Measurements from ENCODE around the gene BTBD3.
A peak's percentile ranks its signal among the peaks of the same experiment; 100 is the strongest.

The BTBD3 gene

DNA sequence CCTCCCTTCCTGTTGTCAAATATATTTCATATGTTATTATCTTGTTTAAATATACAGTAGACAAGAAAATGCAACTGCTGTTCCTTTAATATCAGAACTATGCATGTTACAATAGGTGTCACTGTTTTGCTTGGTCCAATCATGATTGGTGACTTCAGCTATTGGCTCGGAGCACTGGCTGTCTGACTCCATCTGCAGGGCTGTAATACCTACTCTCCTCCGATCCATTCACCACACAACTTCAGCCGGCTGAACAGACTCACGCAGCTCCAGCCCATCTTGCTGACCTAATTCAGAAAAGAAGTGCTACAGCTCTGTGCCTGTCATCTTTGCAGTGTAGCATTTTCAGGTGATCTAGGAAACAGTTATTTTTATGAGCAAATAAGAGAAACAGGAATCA is at the start of gene BTBD3:
Gene BTBD3, plus strand, starts transcription at position 231 of the 400 bp plus-strand sequence. CDS start 383 bp downstream, outside the sequence.
- DNase-seq, result no peak

GRCh38 chr20:11869641-11870040 is 48.1 kb upstream of the BTBD3 start:
- no peak for DNase-seq

DNA sequence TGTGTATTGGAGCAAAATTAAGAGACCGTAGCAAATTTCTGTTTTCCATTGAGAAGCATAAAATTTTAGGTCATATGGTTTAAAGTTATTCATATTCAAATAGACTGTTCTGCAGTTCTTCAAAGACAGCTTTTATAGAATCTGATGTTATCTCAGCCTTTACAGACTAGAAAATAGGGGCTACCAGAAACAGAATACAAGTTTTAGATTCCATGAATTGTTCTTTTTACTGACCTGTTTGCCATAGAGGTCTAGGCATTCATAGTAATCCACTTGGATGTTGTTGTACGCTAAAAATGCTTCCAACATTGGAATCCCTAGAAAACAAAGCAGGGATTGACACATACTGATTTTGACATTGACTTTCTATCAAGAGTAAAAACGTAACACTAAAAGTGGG is 47.3 kb upstream of the BTBD3 start:
- no peak for DNase-seq

GRCh38 chr20:11876555-11876954 is 41.1 kb upstream of the BTBD3 start:
- no peak for DNase-seq

GRCh38 chr20:11880680-11881079 is 37.0 kb upstream of the BTBD3 start:
- no peak for DNase-seq

GRCh38 chr20:11881449-11881848 is 36.2 kb upstream of the BTBD3 start:
- no peak for DNase-seq

DNA sequence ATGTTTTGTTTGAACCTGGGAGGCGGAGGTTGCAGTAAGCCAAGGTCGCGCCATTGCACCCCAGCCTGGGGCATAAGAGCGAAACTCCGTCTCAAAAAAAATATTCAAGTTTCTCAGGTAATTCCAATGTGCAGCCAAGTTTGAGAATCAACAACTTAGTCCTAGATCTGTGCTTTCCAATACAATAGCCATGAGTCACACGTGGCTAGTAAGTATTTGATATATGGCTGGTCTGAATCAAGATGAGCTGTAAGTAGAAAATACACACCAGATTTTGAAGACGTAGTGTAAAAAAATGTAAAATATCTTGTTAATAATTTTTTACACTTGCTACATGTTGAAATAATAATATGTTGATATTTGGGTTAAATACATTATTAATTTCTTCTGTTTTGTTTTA is 35.0 kb upstream of the BTBD3 start:
- no peak for DNase-seq

DNA sequence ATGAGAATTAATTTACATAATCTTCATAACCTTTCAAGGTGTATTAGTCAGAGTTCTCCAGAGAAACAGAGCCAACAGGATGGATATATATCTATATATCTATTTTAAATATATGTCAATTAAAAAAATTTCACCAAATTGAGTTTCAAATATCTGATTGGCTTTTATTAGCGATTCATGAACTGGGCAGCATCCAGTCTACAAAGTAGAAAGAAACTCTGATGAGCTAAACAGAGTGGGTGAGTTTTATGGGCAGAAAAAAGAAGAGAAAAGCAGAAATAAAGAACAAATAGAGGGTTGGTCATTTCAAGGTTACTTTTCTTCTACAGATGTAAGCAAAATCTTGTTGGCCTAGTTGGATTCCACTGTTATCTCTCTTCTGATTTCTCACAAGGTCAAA is 29.0 kb upstream of the BTBD3 start:
- DNase-seq, result no peak

DNA sequence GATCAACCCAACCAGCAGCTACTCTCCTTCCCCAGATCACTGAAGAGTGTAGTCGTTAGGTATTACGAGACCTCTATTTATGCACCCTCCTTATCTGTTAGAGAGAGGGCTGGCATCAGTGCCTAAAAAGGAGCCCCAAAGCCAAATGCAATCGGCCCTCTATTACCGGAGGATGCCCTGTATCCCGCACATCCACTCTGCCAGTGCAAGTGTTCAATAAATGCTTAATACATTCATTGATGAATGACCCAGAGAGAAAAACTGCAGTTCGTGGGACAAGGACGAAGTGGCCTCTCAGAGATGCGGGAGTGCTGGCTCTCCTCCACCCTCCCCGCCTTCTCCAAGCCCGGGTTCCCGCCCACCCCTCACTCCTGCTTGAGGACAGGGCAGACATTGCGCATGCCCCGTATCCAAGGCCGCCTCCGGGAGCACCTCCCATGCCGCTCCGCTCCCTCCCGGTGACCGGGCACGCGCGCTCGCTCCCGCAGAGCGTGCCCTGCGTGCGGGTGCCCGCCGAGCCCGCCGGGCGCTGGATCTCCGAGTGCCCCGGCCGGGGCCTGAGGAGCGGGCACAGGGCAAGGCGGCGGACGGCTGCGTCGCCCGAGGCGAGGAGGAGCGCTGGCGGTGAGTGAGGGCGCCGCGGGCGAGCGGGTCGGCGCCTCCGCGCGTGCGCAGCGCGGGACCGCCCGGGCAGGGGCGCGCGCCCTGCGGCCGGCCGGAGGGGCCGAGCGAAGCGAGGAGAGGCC is 27.2 kb upstream of the BTBD3 start:
- peak; percentile 64 for DNase-seq

- peak; percentile 37 for DNase-seq
Observed at GRCh38 chr20:11891077-11891775, 26.5 kb upstream of the BTBD3 start.

DNA sequence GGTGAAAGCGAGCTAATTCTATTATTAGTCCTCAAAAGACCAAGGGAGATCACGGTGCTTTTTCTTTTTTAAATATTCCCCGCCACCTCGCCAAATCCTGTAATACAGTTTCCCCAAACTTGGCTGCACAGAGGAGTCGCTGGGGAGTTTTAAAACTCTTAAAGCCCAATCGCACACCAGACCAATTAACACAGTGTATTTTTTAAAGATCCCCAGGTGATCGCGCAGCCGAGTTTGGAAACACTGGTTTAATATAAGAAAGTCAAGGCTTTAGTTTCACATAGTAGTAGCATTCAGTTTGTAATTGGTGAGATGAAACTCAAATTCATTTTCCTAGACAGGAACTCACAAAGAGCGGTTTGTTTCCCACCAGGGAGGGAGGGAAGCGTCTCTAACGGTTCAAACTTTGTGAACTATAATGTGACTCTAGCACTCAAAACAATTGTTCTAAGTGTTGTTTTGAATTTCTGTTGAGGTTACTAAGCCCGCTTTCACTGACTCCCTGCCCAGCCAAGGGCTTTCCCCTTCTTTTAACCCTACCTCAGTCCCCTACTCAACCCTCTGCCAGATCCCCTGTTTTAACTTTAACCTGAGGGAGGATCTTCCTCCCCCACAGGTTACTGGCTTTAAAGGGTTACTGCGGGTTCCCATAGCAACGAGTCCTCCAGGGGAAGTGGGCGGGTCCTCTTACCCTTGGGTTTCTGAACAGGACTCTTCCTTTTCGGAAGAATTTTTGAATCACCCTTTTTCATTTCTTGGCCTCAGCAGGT is 25.7 kb upstream of the BTBD3 start:
- DNase-seq, result peak; percentile 50

GRCh38 chr20:11894062-11894461 is 23.6 kb upstream of the BTBD3 start:
- no peak for DNase-seq

- no peak for DNase-seq
Observed at GRCh38 chr20:11895861-11896387, 21.8 kb upstream of the BTBD3 start.

DNA sequence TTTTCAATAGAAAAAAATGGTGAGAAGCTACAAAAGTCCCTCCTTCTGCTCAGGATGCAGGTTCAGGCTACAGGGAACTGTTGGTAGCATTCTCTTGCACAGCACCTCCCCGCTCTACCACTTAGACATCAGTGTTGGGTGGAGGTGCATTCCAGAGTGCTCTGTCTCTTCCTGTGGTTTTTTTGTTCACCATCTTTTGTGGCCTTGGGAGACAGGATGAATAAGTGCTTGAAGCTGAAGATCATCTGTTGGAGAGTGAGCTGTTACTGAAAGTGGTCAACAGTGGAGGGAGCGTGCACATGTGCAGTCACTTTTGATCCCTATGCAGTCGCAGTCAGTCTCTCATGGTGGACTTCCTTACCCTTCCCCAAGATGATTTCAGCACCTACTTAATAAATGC is 16.6 kb upstream of the BTBD3 start:
- no peak for DNase-seq

- no peak for DNase-seq
Observed at GRCh38 chr20:11902285-11902697, 15.4 kb upstream of the BTBD3 start.

DNA sequence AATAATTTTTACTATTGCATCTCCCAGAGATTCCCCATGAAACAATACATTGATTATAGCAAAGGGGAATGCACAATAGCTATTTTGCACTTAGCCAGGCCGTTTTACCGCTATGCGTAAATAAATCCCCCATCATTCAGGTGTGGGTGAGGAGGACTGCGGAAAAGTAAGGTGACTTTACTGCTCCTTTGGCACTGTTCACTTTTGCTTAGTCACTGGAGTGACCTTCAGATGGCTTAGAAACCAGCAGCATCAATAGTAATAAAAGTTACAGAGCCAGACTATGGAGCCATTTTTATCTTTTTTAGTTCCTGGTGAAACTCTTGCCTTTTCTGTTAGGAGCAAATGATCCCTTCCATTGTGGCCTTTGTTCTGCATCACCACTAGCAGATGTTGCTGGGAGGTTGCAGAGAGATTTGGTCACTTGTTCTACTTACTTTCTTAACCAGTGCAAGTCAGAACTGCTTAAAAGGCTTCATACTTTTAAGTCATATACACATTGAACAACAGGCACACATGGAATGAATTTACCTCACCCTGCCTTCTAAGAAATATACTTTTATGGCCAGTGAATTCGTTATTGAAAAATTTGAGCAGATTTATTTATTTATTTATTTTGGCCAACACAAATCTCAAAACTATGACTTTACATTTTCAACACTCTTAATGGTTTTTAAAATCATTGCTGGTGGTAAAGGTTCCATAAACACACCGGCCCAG is 12.1 kb upstream of the BTBD3 start:
- no peak for DNase-seq

DNA sequence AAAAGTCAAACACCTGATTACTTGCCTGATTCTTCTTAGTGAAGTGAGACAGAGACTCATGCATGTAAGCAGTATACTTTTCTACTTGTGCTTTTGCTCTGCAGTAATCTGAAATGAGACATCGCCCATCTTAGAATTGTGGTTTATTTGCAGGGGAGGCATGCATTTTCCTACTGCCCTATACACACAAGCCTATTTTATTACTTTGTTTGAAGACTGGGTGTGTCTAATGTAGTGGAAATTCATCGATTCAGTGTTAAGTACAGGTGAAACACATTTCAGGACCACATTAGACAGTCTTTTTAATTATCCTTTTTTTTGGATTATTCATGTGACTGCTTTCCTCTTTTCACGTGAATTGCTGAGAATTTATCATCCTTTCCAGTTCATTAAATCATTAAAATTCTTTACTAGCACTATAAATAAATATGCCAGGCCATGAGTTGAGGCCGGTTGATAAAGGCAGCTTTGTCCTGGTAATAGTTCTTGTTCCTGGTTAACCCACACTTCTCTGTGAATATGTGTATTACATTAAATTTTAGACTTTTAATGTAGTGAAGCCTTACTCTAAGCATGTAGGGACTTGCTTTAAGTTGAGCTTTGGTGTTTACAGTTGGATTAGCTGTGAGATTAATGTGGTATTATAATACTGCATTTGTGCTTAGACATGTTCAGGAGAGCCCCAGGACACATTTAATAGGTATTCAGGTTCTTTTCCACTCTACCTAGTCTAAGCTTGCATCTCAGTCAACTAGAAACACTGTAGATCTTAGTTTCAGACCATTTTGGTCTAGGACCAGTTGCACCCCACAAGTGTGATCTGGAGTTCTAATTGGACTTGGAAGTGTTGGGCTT is 10.8 kb upstream of the BTBD3 start:
- no peak for DNase-seq

DNA sequence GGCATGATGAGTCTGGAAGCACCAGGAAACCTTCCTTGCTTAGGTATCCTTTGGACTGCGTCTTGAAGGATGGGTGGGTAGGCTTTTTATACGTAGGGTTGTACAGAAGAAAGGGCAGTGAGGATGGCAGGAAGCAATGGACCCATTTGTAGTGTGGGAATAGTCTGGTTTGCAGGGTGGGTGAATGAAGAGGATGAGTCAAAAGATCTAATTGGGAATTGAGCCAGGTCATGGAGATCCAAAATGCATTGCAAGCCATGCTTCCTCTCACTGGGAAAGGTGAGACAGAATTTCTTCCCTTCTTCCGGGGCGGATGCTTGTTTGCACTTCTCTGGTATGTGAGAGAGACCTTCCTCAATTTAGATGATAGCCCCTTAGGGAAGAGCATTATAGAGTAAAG is 10.1 kb upstream of the BTBD3 start:
- no peak for DNase-seq

DNA sequence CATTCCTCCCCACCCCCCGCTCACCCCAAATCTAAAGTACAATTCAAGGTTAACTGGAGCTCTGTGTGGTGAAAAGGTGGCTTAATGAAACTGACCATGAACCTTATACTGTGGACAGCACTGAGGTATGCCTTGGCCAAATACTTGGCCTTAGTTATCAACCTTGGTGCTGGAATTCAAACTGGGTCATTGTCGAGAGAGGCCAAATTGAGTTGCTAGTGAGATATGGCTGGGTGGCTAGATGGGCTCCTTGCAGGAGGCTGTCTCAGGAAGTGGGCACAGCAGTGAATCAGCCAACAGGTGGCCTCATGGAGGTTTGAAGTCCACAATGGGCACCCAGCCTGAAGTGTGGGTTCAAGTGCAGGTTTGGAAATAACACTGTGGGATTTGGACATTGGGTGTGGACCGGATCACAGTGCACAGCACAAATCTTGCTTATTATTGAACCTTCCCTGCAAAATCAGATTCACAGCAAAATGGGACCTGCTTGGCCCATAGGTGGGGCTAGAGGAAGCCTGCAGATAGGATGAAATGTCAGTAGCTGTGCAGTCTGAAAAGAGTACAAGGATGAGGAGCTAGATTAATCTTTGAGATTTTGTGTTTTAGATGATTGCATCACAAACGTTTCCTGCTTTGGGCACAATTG is 5.6 kb upstream of the BTBD3 start:
- DNase-seq, result no peak

DNA sequence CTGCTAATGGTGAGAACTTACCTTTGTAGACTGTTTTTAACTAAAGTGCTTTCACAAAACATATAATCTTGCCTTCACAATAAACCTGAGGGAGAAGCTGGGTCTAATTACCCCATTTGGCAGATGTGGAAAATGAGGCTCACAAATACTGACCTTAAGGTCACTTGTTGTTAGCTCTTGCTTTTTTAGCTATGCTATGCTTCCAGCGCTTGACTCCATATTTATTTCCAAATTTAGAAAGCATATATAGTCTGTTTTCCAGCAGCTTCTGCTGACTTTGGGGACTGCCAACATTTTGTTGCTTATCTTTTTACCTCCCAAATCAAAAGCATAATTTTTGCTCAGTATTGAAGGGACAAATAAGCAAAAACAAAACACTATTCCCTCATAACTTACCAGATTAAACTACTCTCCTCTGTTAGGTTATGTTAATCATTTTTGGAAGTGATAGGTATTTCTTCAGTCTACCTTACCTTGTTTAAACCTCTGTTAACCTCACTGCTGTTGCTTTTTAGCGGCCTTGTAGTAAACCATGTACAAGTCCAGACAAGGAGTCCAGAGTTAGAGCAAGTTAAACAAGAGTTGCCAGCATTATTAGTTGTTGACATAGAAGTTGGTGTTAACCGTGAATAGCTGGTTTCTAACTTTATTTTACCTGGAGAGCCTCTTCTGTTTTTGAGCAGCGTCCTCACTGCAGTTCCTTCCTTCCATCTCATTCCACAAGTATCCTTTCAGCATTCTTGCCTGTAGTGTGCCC is 4.9 kb upstream of the BTBD3 start:
- no peak for DNase-seq

Data from stimulated activated CD8-positive, alpha-beta memory T cell treated with anti-CD3 and anti-CD28 coated beads, Interleukin-4, amount 100 ng/mL, for 48 hours (primary cell).